HepG2 (cell line): Measurements from ENCODE around the gene IKZF3. TPM values are rescaled to one million over a fixed set of nuclear protein-coding genes. Genes with fewer than 3 reads are reported as not detected.

ENCODE experiments used
- ATF3 ChIP-seq: sonication (generic); formaldehyde crosslinking; IDR thresholded peaks from 2 replicates; pipeline ENCODE4 v1.4.0; 2020; ENCODE audit warnings: missing genetic modification reagents
- HMG20B ChIP-seq: conservative IDR thresholded peaks from 2 replicates; pipeline ENCODE4 v1.6.1; 2016; ENCODE audit warnings: missing genetic modification reagents, missing compliant biosample characterization
- KDM2A ChIP-seq: sonication (generic); formaldehyde crosslinking; IDR thresholded peaks from 2 replicates; pipeline ENCODE4 v1.4.0; 2020; ENCODE audit warnings: low read depth, missing genetic modification reagents, borderline replicate concordance
- MBNL3 ChIP-seq: fragments of 250-450 bp; sonication (Bioruptor Pico); conservative IDR thresholded peaks from 2 replicates; pipeline ENCODE4 v1.8.0; 2022; ENCODE audit warnings: mild to moderate bottlenecking, inconsistent platforms
- POLR2A ChIP-seq, 2 experiments: IDR thresholded peaks; 2 replicates each; pipeline ENCODE4 v1.6.1; 2011; ENCODE audit warnings: low read depth in 2 of 2, low read length in 2 of 2, mild to moderate bottlenecking in 1 of 2, moderate library complexity in 1 of 2; ENCODE audit not compliant: insufficient read depth in 1 of 2
- SRF ChIP-seq: IDR thresholded peaks from 2 replicates; pipeline ENCODE4 v1.6.1; 2011; ENCODE audit warnings: mild to moderate bottlenecking, low read depth, low read length, moderate library complexity
- STAT5B ChIP-seq: sonication (generic); formaldehyde crosslinking; IDR thresholded peaks from 2 replicates; pipeline ENCODE4 v1.4.0; 2020; ENCODE audit warnings: missing genetic modification reagents
- TBP ChIP-seq: sonication (generic); formaldehyde crosslinking; IDR thresholded peaks from 2 replicates; pipeline ENCODE4 v1.5.0; 2020; ENCODE audit warnings: missing genetic modification reagents
- ZBTB7A ChIP-seq: sonication (generic); formaldehyde crosslinking; IDR thresholded peaks from 2 replicates; pipeline ENCODE4 v1.8.0; 2022; ENCODE audit warnings: mild to moderate bottlenecking, missing genetic modification reagents
- ZFP36 ChIP-seq: fragments of 150-350 bp; IDR thresholded peaks from 2 replicates; pipeline ENCODE4 v1.6.1; 2018; ENCODE audit warnings: borderline replicate concordance, low read length, low read depth; ENCODE audit not compliant: partially characterized antibody
- ZNF44 ChIP-seq: sonication (generic); formaldehyde crosslinking; IDR thresholded peaks from 2 replicates; pipeline ENCODE4 v1.5.1; 2020; ENCODE audit warnings: mild to moderate bottlenecking, missing genetic modification reagents
- ZNF552 ChIP-seq: sonication (generic); formaldehyde crosslinking; IDR thresholded peaks from 2 replicates; pipeline ENCODE4 v1.9.0; 2022; ENCODE audit warnings: missing genetic modification reagents, mild to moderate bottlenecking, borderline replicate concordance
- ZNF558 ChIP-seq: sonication (generic); formaldehyde crosslinking; IDR thresholded peaks from 2 replicates; pipeline ENCODE4 v1.9.0; 2022; ENCODE audit warnings: mild to moderate bottlenecking, missing genetic modification reagents, borderline replicate concordance
- ZNF776 ChIP-seq: sonication (generic); formaldehyde crosslinking; IDR thresholded peaks from 2 replicates; pipeline ENCODE4 v1.4.0; 2020; ENCODE audit warnings: mild to moderate bottlenecking, missing genetic modification reagents
- polyA plus RNA-seq, 8 experiments: library from polyadenylated mRNA; depleted of rRNA in 3 of 8; stranded (reverse) in 7 of 8; unstranded in 1 of 8; fragments of >200 nt; fragmentation: Illumina TruSeq in 4 of 8; extraction: Trizol in 4 of 8; gene quantifications; 2 replicates each; pipeline versions ENCODE4 v1.2.1 to v1.2.3, GENCODE V29; 2011 to 2016; ENCODE audit warnings: low read depth in 4 of 8, missing spikeins in 1 of 8, mixed read lengths in 1 of 8; ENCODE audit not compliant: insufficient read depth in 1 of 8
- total RNA-seq, 5 experiments: library from RNA; depleted of rRNA; stranded (reverse); fragments of >200 nt; fragmentation: Illumina TruSeq; extraction: Trizol; gene quantifications; 2 replicates each; pipeline ENCODE4 v1.2.3, GENCODE V29; 2016; ENCODE audit warnings: low read depth in 1 of 5
- TF ChIP-seq, protein P1 (sequence below): sonication (generic); formaldehyde crosslinking; IDR thresholded peaks from 2 replicates; pipeline ENCODE4 v1.8.1; 2022; ENCODE audit warnings: low read depth, mild to moderate bottlenecking, missing genetic modification reagents
- TF ChIP-seq, protein P2 (sequence below): sonication (generic); formaldehyde crosslinking; IDR thresholded peaks from 2 replicates; pipeline ENCODE4 v1.4.0; 2020; ENCODE audit warnings: missing genetic modification reagents
- TF ChIP-seq, protein P3 (sequence below): sonication (generic); formaldehyde crosslinking; IDR thresholded peaks from 2 replicates; pipeline ENCODE4 v1.4.0; 2020; ENCODE audit warnings: missing genetic modification reagents, borderline replicate concordance

The IKZF3 gene
- total and polyA plus RNA-seq, 2 of the 13 experiments (the other 11 are each of a cell fraction or from before 2014, with no cell fraction given), result not detected

DNA sequence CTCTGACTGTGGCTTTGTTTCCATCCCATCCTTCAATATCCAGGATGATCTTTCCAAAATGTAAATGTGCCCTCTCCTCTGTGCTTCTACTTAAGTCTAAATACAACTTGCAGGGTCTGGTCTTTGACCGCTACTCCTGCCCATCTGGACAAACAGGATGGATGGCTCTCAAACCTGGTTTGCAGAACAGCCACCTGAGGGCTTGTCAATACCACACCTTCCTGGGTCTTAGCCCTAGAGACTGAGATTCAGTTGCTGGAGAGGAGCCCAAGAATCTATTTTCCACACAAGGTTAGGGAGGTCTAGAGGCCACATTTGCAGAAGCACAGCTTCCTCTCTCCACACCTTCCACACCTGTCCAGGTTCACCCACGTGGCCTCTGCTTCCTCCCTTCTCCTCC lies 128.2 kb downstream of the IKZF3 start (continued):
- TF ChIP-seq, protein P1, sequence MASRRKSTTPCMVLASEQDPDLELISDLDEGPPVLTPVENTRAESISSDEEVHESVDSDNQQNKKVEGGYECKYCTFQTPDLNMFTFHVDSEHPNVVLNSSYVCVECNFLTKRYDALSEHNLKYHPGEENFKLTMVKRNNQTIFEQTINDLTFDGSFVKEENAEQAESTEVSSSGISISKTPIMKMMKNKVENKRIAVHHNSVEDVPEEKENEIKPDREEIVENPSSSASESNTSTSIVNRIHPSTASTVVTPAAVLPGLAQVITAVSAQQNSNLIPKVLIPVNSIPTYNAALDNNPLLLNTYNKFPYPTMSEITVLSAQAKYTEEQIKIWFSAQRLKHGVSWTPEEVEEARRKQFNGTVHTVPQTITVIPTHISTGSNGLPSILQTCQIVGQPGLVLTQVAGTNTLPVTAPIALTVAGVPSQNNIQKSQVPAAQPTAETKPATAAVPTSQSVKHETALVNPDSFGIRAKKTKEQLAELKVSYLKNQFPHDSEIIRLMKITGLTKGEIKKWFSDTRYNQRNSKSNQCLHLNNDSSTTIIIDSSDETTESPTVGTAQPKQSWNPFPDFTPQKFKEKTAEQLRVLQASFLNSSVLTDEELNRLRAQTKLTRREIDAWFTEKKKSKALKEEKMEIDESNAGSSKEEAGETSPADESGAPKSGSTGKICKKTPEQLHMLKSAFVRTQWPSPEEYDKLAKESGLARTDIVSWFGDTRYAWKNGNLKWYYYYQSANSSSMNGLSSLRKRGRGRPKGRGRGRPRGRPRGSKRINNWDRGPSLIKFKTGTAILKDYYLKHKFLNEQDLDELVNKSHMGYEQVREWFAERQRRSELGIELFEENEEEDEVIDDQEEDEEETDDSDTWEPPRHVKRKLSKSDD (CRISPR knock-in tag), result no peak
- TF ChIP-seq HMG20B, result no peak
- TF ChIP-seq POLR2A (IDR thresholded peaks at IDR 0.05; ENCODE audit: insufficient read depth in 1 of 2, low read depth in 2 of 2, low read length in 2 of 2), result peak in 1 of 2 experiments; percentile 13; a peak in 1 of 4 replicates
- TF ChIP-seq ZFP36, result no peak
- TF ChIP-seq, protein P2, sequence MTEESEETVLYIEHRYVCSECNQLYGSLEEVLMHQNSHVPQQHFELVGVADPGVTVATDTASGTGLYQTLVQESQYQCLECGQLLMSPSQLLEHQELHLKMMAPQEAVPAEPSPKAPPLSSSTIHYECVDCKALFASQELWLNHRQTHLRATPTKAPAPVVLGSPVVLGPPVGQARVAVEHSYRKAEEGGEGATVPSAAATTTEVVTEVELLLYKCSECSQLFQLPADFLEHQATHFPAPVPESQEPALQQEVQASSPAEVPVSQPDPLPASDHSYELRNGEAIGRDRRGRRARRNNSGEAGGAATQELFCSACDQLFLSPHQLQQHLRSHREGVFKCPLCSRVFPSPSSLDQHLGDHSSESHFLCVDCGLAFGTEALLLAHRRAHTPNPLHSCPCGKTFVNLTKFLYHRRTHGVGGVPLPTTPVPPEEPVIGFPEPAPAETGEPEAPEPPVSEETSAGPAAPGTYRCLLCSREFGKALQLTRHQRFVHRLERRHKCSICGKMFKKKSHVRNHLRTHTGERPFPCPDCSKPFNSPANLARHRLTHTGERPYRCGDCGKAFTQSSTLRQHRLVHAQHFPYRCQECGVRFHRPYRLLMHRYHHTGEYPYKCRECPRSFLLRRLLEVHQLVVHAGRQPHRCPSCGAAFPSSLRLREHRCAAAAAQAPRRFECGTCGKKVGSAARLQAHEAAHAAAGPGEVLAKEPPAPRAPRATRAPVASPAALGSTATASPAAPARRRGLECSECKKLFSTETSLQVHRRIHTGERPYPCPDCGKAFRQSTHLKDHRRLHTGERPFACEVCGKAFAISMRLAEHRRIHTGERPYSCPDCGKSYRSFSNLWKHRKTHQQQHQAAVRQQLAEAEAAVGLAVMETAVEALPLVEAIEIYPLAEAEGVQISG, result no peak
- no peak for TF ChIP-seq ZNF558 (CRISPR knock-in tag)
- TF ChIP-seq ZNF776 (CRISPR knock-in tag), result no peak
- TF ChIP-seq STAT5B (CRISPR knock-in tag), result no peak
- TF ChIP-seq ZNF44, result no peak
- TF ChIP-seq, protein P3, sequence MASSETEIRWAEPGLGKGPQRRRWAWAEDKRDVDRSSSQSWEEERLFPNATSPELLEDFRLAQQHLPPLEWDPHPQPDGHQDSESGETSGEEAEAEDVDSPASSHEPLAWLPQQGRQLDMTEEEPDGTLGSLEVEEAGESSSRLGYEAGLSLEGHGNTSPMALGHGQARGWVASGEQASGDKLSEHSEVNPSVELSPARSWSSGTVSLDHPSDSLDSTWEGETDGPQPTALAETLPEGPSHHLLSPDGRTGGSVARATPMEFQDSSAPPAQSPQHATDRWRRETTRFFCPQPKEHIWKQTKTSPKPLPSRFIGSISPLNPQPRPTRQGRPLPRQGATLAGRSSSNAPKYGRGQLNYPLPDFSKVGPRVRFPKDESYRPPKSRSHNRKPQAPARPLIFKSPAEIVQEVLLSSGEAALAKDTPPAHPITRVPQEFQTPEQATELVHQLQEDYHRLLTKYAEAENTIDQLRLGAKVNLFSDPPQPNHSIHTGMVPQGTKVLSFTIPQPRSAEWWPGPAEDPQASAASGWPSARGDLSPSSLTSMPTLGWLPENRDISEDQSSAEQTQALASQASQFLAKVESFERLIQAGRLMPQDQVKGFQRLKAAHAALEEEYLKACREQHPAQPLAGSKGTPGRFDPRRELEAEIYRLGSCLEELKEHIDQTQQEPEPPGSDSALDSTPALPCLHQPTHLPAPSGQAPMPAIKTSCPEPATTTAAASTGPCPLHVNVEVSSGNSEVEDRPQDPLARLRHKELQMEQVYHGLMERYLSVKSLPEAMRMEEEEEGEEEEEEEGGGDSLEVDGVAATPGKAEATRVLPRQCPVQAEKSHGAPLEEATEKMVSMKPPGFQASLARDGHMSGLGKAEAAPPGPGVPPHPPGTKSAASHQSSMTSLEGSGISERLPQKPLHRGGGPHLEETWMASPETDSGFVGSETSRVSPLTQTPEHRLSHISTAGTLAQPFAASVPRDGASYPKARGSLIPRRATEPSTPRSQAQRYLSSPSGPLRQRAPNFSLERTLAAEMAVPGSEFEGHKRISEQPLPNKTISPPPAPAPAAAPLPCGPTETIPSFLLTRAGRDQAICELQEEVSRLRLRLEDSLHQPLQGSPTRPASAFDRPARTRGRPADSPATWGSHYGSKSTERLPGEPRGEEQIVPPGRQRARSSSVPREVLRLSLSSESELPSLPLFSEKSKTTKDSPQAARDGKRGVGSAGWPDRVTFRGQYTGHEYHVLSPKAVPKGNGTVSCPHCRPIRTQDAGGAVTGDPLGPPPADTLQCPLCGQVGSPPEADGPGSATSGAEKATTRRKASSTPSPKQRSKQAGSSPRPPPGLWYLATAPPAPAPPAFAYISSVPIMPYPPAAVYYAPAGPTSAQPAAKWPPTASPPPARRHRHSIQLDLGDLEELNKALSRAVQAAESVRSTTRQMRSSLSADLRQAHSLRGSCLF (CRISPR knock-in tag), result no peak
- TF ChIP-seq MBNL3 (CRISPR knock-in tag), result no peak
- TF ChIP-seq TBP, result no peak
- TF ChIP-seq KDM2A, result peak; percentile 10; the same call in 1 of the 2 replicates
- TF ChIP-seq ZBTB7A (CRISPR knock-in tag), result no peak
- TF ChIP-seq ATF3 (CRISPR knock-in tag), result no peak
- TF ChIP-seq ZNF552 (CRISPR knock-in tag), result no peak
- TF ChIP-seq SRF, result no peak
- TF ChIP-seq, all 625 proteins: peak for 10
